ENCODE results near the gene INTS3. TPM values are rescaled to one million over a fixed set of nuclear protein-coding genes. Genes with fewer than 3 reads are reported as not detected.

INTS3 gene
- total RNA-seq, 1 experiment from 2014 or later = 66.8 TPM

GRCh38 chr1:153775458-153776327 lies 47.8 kb downstream of the INTS3 start (continued):
- TF ChIP-seq, protein P1, sequence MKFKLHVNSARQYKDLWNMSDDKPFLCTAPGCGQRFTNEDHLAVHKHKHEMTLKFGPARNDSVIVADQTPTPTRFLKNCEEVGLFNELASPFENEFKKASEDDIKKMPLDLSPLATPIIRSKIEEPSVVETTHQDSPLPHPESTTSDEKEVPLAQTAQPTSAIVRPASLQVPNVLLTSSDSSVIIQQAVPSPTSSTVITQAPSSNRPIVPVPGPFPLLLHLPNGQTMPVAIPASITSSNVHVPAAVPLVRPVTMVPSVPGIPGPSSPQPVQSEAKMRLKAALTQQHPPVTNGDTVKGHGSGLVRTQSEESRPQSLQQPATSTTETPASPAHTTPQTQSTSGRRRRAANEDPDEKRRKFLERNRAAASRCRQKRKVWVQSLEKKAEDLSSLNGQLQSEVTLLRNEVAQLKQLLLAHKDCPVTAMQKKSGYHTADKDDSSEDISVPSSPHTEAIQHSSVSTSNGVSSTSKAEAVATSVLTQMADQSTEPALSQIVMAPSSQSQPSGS (CRISPR knock-in tag; IDR thresholded peaks at IDR 0.05; ENCODE audit: borderline replicate concordance, low read depth) = no peak
- peak; percentile 73; the same call in 1 of the 2 replicates for TF ChIP-seq FOXP4 (CRISPR knock-in tag; IDR thresholded peaks at IDR 0.05)
- TF ChIP-seq, protein P2, sequence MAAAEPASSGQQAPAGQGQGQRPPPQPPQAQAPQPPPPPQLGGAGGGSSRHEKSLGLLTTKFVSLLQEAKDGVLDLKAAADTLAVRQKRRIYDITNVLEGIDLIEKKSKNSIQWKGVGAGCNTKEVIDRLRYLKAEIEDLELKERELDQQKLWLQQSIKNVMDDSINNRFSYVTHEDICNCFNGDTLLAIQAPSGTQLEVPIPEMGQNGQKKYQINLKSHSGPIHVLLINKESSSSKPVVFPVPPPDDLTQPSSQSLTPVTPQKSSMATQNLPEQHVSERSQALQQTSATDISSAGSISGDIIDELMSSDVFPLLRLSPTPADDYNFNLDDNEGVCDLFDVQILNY (CRISPR knock-in tag; IDR thresholded peaks at IDR 0.05) = 0 out of 2 replicates have a peak, but pooled peaks have one; percentile 24
- TF ChIP-seq ZNF263 (CRISPR knock-in tag; IDR thresholded peaks at IDR 0.05; ENCODE audit: low read depth) = 0 out of 2 replicates have a peak, but pooled peaks have one; percentile 15
- TF ChIP-seq NR2C2 (CRISPR knock-in tag; IDR thresholded peaks at IDR 0.05) = no peak
- TF ChIP-seq ARID4B (CRISPR knock-in tag; IDR thresholded peaks at IDR 0.05; ENCODE audit: borderline replicate concordance) = peak; percentile 8; the same call in 1 of the 2 replicates
- no peak; the same call in 1 of the 2 replicates for TF ChIP-seq KAT7 (CRISPR knock-in tag; IDR thresholded peaks at IDR 0.05; ENCODE audit: borderline replicate concordance)
- TF ChIP-seq FOXP1 (CRISPR knock-in tag; IDR thresholded peaks at IDR 0.05; ENCODE audit: borderline replicate concordance) = peak; percentile 65; the same call in 1 of the 2 replicates
- no peak for TF ChIP-seq ZNF423 (CRISPR knock-in tag; IDR thresholded peaks at IDR 0.05)
- peak; percentile 72; the same call in 1 of the 2 replicates for TF ChIP-seq NFE2L1 (CRISPR knock-in tag; IDR thresholded peaks at IDR 0.05)
- TF ChIP-seq, protein P3, sequence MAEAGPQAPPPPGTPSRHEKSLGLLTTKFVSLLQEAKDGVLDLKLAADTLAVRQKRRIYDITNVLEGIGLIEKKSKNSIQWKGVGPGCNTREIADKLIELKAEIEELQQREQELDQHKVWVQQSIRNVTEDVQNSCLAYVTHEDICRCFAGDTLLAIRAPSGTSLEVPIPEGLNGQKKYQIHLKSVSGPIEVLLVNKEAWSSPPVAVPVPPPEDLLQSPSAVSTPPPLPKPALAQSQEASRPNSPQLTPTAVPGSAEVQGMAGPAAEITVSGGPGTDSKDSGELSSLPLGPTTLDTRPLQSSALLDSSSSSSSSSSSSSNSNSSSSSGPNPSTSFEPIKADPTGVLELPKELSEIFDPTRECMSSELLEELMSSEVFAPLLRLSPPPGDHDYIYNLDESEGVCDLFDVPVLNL (CRISPR knock-in tag; IDR thresholded peaks at IDR 0.05; ENCODE audit: borderline replicate concordance, low read depth) = 0 out of 2 replicates have a peak, but pooled peaks have one; percentile 57
- TF ChIP-seq, protein P4, sequence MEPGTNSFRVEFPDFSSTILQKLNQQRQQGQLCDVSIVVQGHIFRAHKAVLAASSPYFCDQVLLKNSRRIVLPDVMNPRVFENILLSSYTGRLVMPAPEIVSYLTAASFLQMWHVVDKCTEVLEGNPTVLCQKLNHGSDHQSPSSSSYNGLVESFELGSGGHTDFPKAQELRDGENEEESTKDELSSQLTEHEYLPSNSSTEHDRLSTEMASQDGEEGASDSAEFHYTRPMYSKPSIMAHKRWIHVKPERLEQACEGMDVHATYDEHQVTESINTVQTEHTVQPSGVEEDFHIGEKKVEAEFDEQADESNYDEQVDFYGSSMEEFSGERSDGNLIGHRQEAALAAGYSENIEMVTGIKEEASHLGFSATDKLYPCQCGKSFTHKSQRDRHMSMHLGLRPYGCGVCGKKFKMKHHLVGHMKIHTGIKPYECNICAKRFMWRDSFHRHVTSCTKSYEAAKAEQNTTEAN (CRISPR knock-in tag; IDR thresholded peaks at IDR 0.05) = no peak
- no peak for TF ChIP-seq IRF2 (CRISPR knock-in tag; IDR thresholded peaks at IDR 0.05; ENCODE audit: borderline replicate concordance, low read depth)
- no peak; the same call in 1 of the 2 replicates for TF ChIP-seq NFYB (CRISPR knock-in tag; conservative IDR thresholded peaks at IDR 0.05; ENCODE audit: low read depth)
- peak; percentile 57; the same call in 1 of the 2 replicates for TF ChIP-seq ZNF232 (CRISPR knock-in tag; IDR thresholded peaks at IDR 0.05)
- TF ChIP-seq NFATC4 (CRISPR knock-in tag; IDR thresholded peaks at IDR 0.05) = no peak
- TF ChIP-seq ZNF532 (CRISPR knock-in tag; IDR thresholded peaks at IDR 0.05; ENCODE audit: borderline replicate concordance) = no peak
- no peak for TF ChIP-seq HMGA2 (CRISPR knock-in tag; IDR thresholded peaks at IDR 0.05)
- TF ChIP-seq CREB1 (CRISPR knock-in tag; IDR thresholded peaks at IDR 0.05) = 0 out of 2 replicates have a peak, but pooled peaks have one; percentile 30
- TF ChIP-seq SP1 (CRISPR knock-in tag; conservative IDR thresholded peaks at IDR 0.05) = peak; percentile 37
- no peak for TF ChIP-seq ZNF317 (CRISPR knock-in tag; IDR thresholded peaks at IDR 0.05; ENCODE audit: borderline replicate concordance, low read depth)
